Fibroblast of lung (primary cell): Measurements from ENCODE around the gene NOSIP.

Experiments used
- CTCF ChIP-seq, 2 donors: IDR thresholded peaks in 1 of 2; conservative IDR thresholded peaks in 1 of 2; 1 replicate in 1 of 2; 2 replicates in 1 of 2; pipeline ENCODE4 v1.5.1; 2011 to 2012; ENCODE audit warnings: low read length in 2 of 2, control low read depth in 1 of 2, inconsistent platforms in 1 of 2, low read depth in 1 of 2, mild to moderate bottlenecking in 1 of 2
- EZH2 ChIP-seq: IDR thresholded peaks from 2 replicates; pipeline ENCODE4 v1.5.1; 2012; ENCODE audit warnings: low read length, control low read depth, mild to moderate bottlenecking; ENCODE audit errors: missing control alignments

GRCh38 chr19:49515767-49516166 is 64.6 kb downstream of the NOSIP start:
- TF ChIP-seq CTCF (conservative IDR thresholded peaks at IDR 0.05 in 1 of 2, IDR thresholded peaks at IDR 0.05 in 1 of 2; ENCODE audit: low read depth in 1 of 2, low read length in 2 of 2) (no peak), EZH2 (no peak)
